HepG2 (cell line): ENCODE data around the gene AGAP1. TPM values are rescaled to one million over a fixed set of nuclear protein-coding genes. Genes with fewer than 3 reads are reported as not detected.

ENCODE experiments used
- CBFB ChIP-seq: sonication (generic); formaldehyde crosslinking; IDR thresholded peaks from 2 replicates; pipeline ENCODE4 v1.4.0; 2020; ENCODE audit warnings: missing genetic modification reagents
- CHD4 ChIP-seq: fragments of 200-600 bp; sonication (generic); IDR thresholded peaks from 2 replicates; pipeline ENCODE4 v1.7.0; 2017; ENCODE audit warnings: mild to moderate bottlenecking, low read length, borderline replicate concordance
- FOXC1 ChIP-seq: sonication (generic); formaldehyde crosslinking; IDR thresholded peaks from 2 replicates; pipeline ENCODE4 v1.8.0; 2022; ENCODE audit warnings: mild to moderate bottlenecking, missing genetic modification reagents, borderline replicate concordance
- MEIS1 ChIP-seq: sonication (generic); formaldehyde crosslinking; IDR thresholded peaks from 2 replicates; pipeline ENCODE4 v1.9.0; 2021; ENCODE audit warnings: mild to moderate bottlenecking, missing genetic modification reagents, moderate library complexity, borderline replicate concordance
- MXD1 ChIP-seq: sonication (generic); formaldehyde crosslinking; IDR thresholded peaks from 2 replicates; pipeline ENCODE4 v1.4.0; 2020; ENCODE audit warnings: mild to moderate bottlenecking, missing genetic modification reagents
- NFATC3 ChIP-seq: sonication (generic); formaldehyde crosslinking; IDR thresholded peaks from 2 replicates; pipeline ENCODE4 v1.5.1; 2020; ENCODE audit warnings: mild to moderate bottlenecking, missing genetic modification reagents
- ONECUT2 ChIP-seq: sonication (generic); formaldehyde crosslinking; IDR thresholded peaks from 2 replicates; pipeline ENCODE4 v1.4.0; 2020; ENCODE audit warnings: missing genetic modification reagents
- SOX13 ChIP-seq, 3 experiments: fragments of 450-650 bp in 1 of 3; sonication (generic) in 1 of 3; formaldehyde crosslinking in 1 of 3; IDR thresholded peaks in 2 of 3; conservative IDR thresholded peaks in 1 of 3; 2 replicates each; pipeline versions ENCODE4 v1.5.0 to v1.6.1; 2016 to 2020; ENCODE audit warnings: antibody characterized with exemption in 1 of 3, mild to moderate bottlenecking in 1 of 3, missing compliant biosample characterization in 1 of 3, missing genetic modification reagents in 1 of 3, moderate library complexity in 1 of 3
- TBX3 ChIP-seq: fragments of 450-650 bp; IDR thresholded peaks from 2 replicates; pipeline ENCODE4 v1.6.1; 2017; ENCODE audit warnings: antibody characterized with exemption, mild to moderate bottlenecking, inconsistent platforms, borderline replicate concordance
- TERF1 ChIP-seq: sonication (generic); formaldehyde crosslinking; IDR thresholded peaks from 2 replicates; pipeline ENCODE4 v1.8.0; 2022; ENCODE audit warnings: mild to moderate bottlenecking, missing genetic modification reagents, moderate library complexity
- WIZ ChIP-seq: sonication (generic); formaldehyde crosslinking; IDR thresholded peaks from 2 replicates; pipeline ENCODE4 v1.5.1; 2020; ENCODE audit warnings: mild to moderate bottlenecking, missing genetic modification reagents
- ZBTB14 ChIP-seq: sonication (generic); formaldehyde crosslinking; IDR thresholded peaks from 2 replicates; pipeline ENCODE4 v1.4.0; 2020; ENCODE audit warnings: missing genetic modification reagents
- ZBTB21 ChIP-seq: sonication (generic); formaldehyde crosslinking; IDR thresholded peaks from 2 replicates; pipeline ENCODE4 v1.4.0; 2020; ENCODE audit warnings: missing genetic modification reagents
- ZFYVE20 ChIP-seq: sonication (generic); formaldehyde crosslinking; IDR thresholded peaks from 2 replicates; pipeline ENCODE4 v1.8.0; 2023; ENCODE audit warnings: low read depth, mild to moderate bottlenecking, moderate library complexity, missing genetic modification reagents, borderline replicate concordance
- ZHX2 ChIP-seq, 2 experiments: sonication (generic) in 1 of 2; formaldehyde crosslinking in 1 of 2; IDR thresholded peaks; 2 replicates each; pipeline versions ENCODE4 v1.6.1 to v1.9.0; 2014 to 2022; ENCODE audit warnings: antibody characterized with exemption in 1 of 2, borderline replicate concordance in 1 of 2, inconsistent platforms in 1 of 2, low read depth in 1 of 2, missing genetic modification reagents in 1 of 2
- ZKSCAN1 ChIP-seq: fragments of 150-350 bp; IDR thresholded peaks from 2 replicates; pipeline ENCODE4 v1.6.1; 2014; ENCODE audit warnings: low read length
- ZNF235 ChIP-seq: sonication (generic); formaldehyde crosslinking; IDR thresholded peaks from 2 replicates; pipeline ENCODE4 v1.8.1; 2023; ENCODE audit warnings: mild to moderate bottlenecking, missing genetic modification reagents, borderline replicate concordance
- ZNF251 ChIP-seq: sonication (generic); formaldehyde crosslinking; IDR thresholded peaks from 2 replicates; pipeline ENCODE4 v1.9.0; 2021; ENCODE audit warnings: mild to moderate bottlenecking, missing genetic modification reagents
- ZNF446 ChIP-seq: sonication (generic); formaldehyde crosslinking; IDR thresholded peaks from 2 replicates; pipeline ENCODE4 v1.5.0; 2020; ENCODE audit warnings: mild to moderate bottlenecking, missing genetic modification reagents
- polyA plus RNA-seq, 8 experiments: library from polyadenylated mRNA; depleted of rRNA in 3 of 8; stranded (reverse) in 7 of 8; unstranded in 1 of 8; fragments of >200 nt; fragmentation: Illumina TruSeq in 4 of 8; extraction: Trizol in 4 of 8; gene quantifications; 2 replicates each; pipeline versions ENCODE4 v1.2.1 to v1.2.3, GENCODE V29; 2011 to 2016; ENCODE audit warnings: low read depth in 4 of 8, missing spikeins in 1 of 8, mixed read lengths in 1 of 8; ENCODE audit not compliant: insufficient read depth in 1 of 8
- total RNA-seq, 5 experiments: library from RNA; depleted of rRNA; stranded (reverse); fragments of >200 nt; fragmentation: Illumina TruSeq; extraction: Trizol; gene quantifications; 2 replicates each; pipeline ENCODE4 v1.2.3, GENCODE V29; 2016; ENCODE audit warnings: low read depth in 1 of 5

AGAP1 gene
- total and polyA plus RNA-seq, 2 of the 13 experiments (the other 11 are each of a cell fraction or from before 2014, with no cell fraction given) = 21.2 to 32.7 TPM

- TF ChIP-seq SOX13 (IDR thresholded peaks at IDR 0.05) (no peak), SOX13 (CRISPR knock-in tag; conservative IDR thresholded peaks at IDR 0.05 in 1 of 2, IDR thresholded peaks at IDR 0.05 in 1 of 2) (peak in 1 of 2 experiments; percentile 11; a peak in 1 of 4 replicates), ONECUT2 (no peak), MXD1 (peak; percentile 47; the same call in 1 of the 2 replicates), ZBTB14 (peak; percentile 91), FOXC1 (CRISPR knock-in tag) (peak; percentile 54; the same call in 1 of the 2 replicates), NFATC3 (no peak), TBX3 (no peak), TERF1 (CRISPR knock-in tag) (no peak), ZFYVE20 (CRISPR knock-in tag) (no peak), ZKSCAN1 (no peak), ZNF251 (no peak), CHD4 (no peak), ZBTB21 (CRISPR knock-in tag) (no peak), MEIS1 (CRISPR knock-in tag) (no peak), CBFB (0 out of 2 replicates have a peak, but pooled peaks have one; percentile 49), ZHX2 (IDR thresholded peaks at IDR 0.05; ENCODE audit: low read depth) (no peak), ZHX2 (CRISPR knock-in tag; IDR thresholded peaks at IDR 0.05; ENCODE audit: borderline replicate concordance) (no peak), ZNF235 (CRISPR knock-in tag) (no peak), ZNF446 (CRISPR knock-in tag) (0 out of 2 replicates have a peak, but pooled peaks have one; percentile 43), WIZ (no peak)
These were observed 175.5 kb downstream of the AGAP1 start (continued) for GRCh38 chr2:235669269-235669831.
